Body of pancreas (tissue), 4 donors: ENCODE measurements around the gene ZNF563.

ENCODE experiments used
- CTCF ChIP-seq, 7 experiments: fragments of 450-650 bp in 4 of 7; fragments of 200-600 bp in 3 of 7; sonication (generic) in 3 of 7; IDR thresholded peaks; one replicate each; pipeline ENCODE4 v1.5.1; 2016 to 2019; ENCODE audit warnings: antibody characterized with exemption in 7 of 7
- POLR2A ChIP-seq, 3 donors: fragments of 450-650 bp; IDR thresholded peaks; one replicate each; pipeline ENCODE4 v1.6.1; 2016; ENCODE audit warnings: antibody characterized with exemption in 3 of 3, mild to moderate bottlenecking in 2 of 3

- TF ChIP-seq CTCF (IDR thresholded peaks at IDR 0.05), result no peak
- TF ChIP-seq POLR2A (IDR thresholded peaks at IDR 0.05), result no peak
Measured at GRCh38 chr19:12272386-12272785, 61.0 kb downstream of the ZNF563 start.
